ENCODE results near the gene MXRA8. TPM values are rescaled to one million over a fixed set of nuclear protein-coding genes. Genes with fewer than 3 reads are reported as not detected.

The MXRA8 gene
- total RNA-seq, 1 experiment from 2014 or later = 9.6 TPM

- no peak overlapping the region for H3K56ac ChIP-seq (ENCODE audit: insufficient read length, low read depth, low read length)
- H3K23me2 ChIP-seq (ENCODE audit: insufficient read length, low read depth, low read length, poor library complexity, severe bottlenecking) = peaks cover 15% of the 10 kb centered on the region
- H3K9me3 ChIP-seq (ENCODE audit: control insufficient read depth, low read depth, low read length) = no peaks in the 10 kb centered on the region
- H2AFZ ChIP-seq (ENCODE audit: low read length) = no peak overlapping the region
- no peak overlapping the region for H2BK15ac ChIP-seq (ENCODE audit: low read depth, low read length)
- WGBS (ENCODE audit: extremely low coverage, insufficient read length, low lambda C conversion rate) = no CpG with 5 or more reads among the region's 21 CpGs
- H3K79me2 ChIP-seq (ENCODE audit: insufficient read depth, low read length) = no peaks in the 10 kb centered on the region
- no peaks in the 10 kb centered on the region for H4K20me1 ChIP-seq (ENCODE audit: control insufficient read depth, insufficient read depth, insufficient read length)
- no peak overlapping the region for H2BK120ac ChIP-seq (ENCODE audit: low read depth, low read length, poor library complexity, severe bottlenecking)
- H3K9ac ChIP-seq (ENCODE audit: extremely low read depth, insufficient read length, low read length) = no peak overlapping the region
- H3K4me2 ChIP-seq (ENCODE audit: insufficient read depth, insufficient read length, low read length) = no peak overlapping the region
- H3K27me3 ChIP-seq (ENCODE audit: insufficient read depth, low read length) = no peaks in the 10 kb centered on the region
- H4K91ac ChIP-seq (ENCODE audit: insufficient read length, low read depth, low read length) = no peak overlapping the region
- peaks cover 7 to 34% (median 31%) of the 10 kb centered on the region in 3 experiments for H3K36me3 Mint-ChIP-seq (ENCODE audit: insufficient read depth in 1 of 3, low read depth in 3 of 3)
- H3K4me1 Mint-ChIP-seq = peaks cover 16 to 26% of the 10 kb centered on the region in 2 experiments
- no peak overlapping the region for H4K8ac ChIP-seq (replicated peaks; ENCODE audit: insufficient read length, low read depth, low read length)
- TF ChIP-seq CTCF (conservative IDR thresholded peaks at IDR 0.05) = no peak
- H3K4me1 ChIP-seq (ENCODE audit: insufficient read depth, low read length) = peaks cover 5% of the 10 kb centered on the region; the same call in 1 of the 2 replicates
- no peak overlapping the region for H3K23ac ChIP-seq (ENCODE audit: insufficient read length, low read depth, low read length)
- no peak overlapping the region for H3K27ac Mint-ChIP-seq
- no peak for DNase-seq
- H4K5ac ChIP-seq (ENCODE audit: insufficient read length, low read depth, low read length) = no peak overlapping the region
- no peak overlapping the region for H2AK5ac ChIP-seq (ENCODE audit: insufficient read length, low read length)
- H3K79me1 ChIP-seq (ENCODE audit: insufficient read depth, low read depth, low read length, poor library complexity, severe bottlenecking) = no peaks in the 10 kb centered on the region
- H3K27me3 Mint-ChIP-seq (ENCODE audit: low read depth) = peaks cover 3% of the 10 kb centered on the region; the same call in 1 of the 2 replicates
- H2BK20ac ChIP-seq (ENCODE audit: low read depth, low read length, poor library complexity, severe bottlenecking) = no peak overlapping the region
- no peak overlapping the region for H3K4ac ChIP-seq (ENCODE audit: low read depth, low read length)
- H3K27ac ChIP-seq (ENCODE audit: insufficient read length, low read depth, low read length) = no peak overlapping the region
- H2BK5ac ChIP-seq (ENCODE audit: insufficient read length, low read length) = no peak overlapping the region
- no peaks in the 10 kb centered on the region; a peak in 1 of 5 replicates for H3K9me3 Mint-ChIP-seq
- no peak overlapping the region for H3T11ph ChIP-seq (ENCODE audit: low read length)
- H3K18ac ChIP-seq (ENCODE audit: insufficient read length, low read depth, low read length) = no peak overlapping the region
- H2BK12ac ChIP-seq (ENCODE audit: insufficient read length, low read depth, low read length) = no peak overlapping the region
- H3K14ac ChIP-seq (ENCODE audit: insufficient read depth, low read length) = no peak overlapping the region
- H3K4me3 Mint-ChIP-seq = peak overlapping the region; percentile 29 to 80; a peak in 4 of 5 replicates
Measured at GRCh38 chr1:1310476-1311053, 47.8 kb downstream of the MXRA8 start.

Measured in H9 (cell line).